Mucosa of descending colon (tissue), 3 donors: ENCODE measurements around the gene NFIA. TPM values are rescaled to one million over a fixed set of nuclear protein-coding genes. Genes with fewer than 3 reads are reported as not detected.
A peak's percentile ranks its signal among the peaks of the same experiment; 100 is the strongest.

ENCODE experiments used
- ATAC-seq: fragments of 200-7000 bp; cut with Tn5 transposase; one replicate; pipeline ENCODE4 v1.9.1; 2020; ENCODE audit warnings: mild to moderate bottlenecking, moderate library complexity
- DNase-seq, 3 donors: peaks; one replicate each; pipeline ENCODE4 v3.0.0-alpha.2; 2020
- H3K36me3 ChIP-seq: fragments of 200-600 bp; one replicate; pipeline ENCODE4 v1.8.0; 2021; ENCODE audit warnings: low read depth, mild to moderate bottlenecking
- H3K4me1 ChIP-seq: fragments of 200-600 bp; one replicate; pipeline ENCODE4 v1.8.0; 2021; ENCODE audit warnings: low read depth, mild to moderate bottlenecking
- H3K4me3 ChIP-seq: fragments of 200-600 bp; one replicate; pipeline ENCODE4 v1.8.0; 2021; ENCODE audit warnings: mild to moderate bottlenecking
- H3K9me3 ChIP-seq: fragments of 200-600 bp; one replicate; pipeline ENCODE4 v1.8.0; 2021; ENCODE audit warnings: mild to moderate bottlenecking
- intact Hi-C, 2 donors: fragments of 100-400 bp; cut with DNase I in 1 of 2; cut with micrococcal nuclease in 1 of 2; formaldehyde crosslinking; loops; one replicate each; pipeline versions ENCODE4 v1.11.0 to v1.11.1; 2022; cut with DNase I, micrococcal nuclease
- total RNA-seq, 3 donors: library from RNA; stranded (reverse); fragmentation: NEBNext Ultra II Directional in 2 of 3; extraction: Animal tissue kit (Norgen Biotek cat#: 25700) in 2 of 3; gene quantifications; one replicate each; pipeline versions ENCODE4 v1.2.1 to v1.2.4, GENCODE V29; 2021 to 2023
- TF ChIP-seq, protein P1 (sequence below): fragments of 200-600 bp; IDR thresholded peaks from one replicate; pipeline ENCODE4 v1.8.0; 2022; ENCODE audit warnings: antibody characterized with exemption, mild to moderate bottlenecking
- donor health status: DM: no; HTN: no; CAD: no; lungs with moderate emphysema.
- donor health status: DM: no; HTN: no; CAD: no.
- donor health status: DM: no; HTN: yes; CAD: no.

NFIA gene
- total RNA-seq, 3 donors from 2014 or later, result 46.4 to 145 (median 51.1) TPM

DNA sequence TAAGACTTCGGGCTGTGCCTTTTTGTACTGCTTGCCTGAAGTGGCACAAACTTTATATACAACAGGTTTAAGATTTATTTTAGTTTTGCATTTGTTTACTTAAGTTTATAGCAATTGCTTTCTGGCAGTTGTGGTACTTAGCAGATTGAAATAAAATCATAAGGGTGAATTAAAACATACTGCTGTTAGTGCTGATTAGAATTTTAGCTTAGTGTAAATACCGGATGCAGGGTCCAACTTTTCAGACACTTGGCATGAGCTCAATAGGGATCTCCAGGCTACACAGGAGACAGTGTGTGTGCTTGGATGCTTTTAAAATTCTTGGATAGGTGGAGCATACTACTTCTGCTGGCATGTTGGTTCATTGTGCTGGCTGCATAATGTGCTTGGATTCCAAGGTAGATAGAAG lies 159.6 kb downstream of the NFIA start:
- ATAC-seq, result peak; percentile 62
- TF ChIP-seq, protein P1, sequence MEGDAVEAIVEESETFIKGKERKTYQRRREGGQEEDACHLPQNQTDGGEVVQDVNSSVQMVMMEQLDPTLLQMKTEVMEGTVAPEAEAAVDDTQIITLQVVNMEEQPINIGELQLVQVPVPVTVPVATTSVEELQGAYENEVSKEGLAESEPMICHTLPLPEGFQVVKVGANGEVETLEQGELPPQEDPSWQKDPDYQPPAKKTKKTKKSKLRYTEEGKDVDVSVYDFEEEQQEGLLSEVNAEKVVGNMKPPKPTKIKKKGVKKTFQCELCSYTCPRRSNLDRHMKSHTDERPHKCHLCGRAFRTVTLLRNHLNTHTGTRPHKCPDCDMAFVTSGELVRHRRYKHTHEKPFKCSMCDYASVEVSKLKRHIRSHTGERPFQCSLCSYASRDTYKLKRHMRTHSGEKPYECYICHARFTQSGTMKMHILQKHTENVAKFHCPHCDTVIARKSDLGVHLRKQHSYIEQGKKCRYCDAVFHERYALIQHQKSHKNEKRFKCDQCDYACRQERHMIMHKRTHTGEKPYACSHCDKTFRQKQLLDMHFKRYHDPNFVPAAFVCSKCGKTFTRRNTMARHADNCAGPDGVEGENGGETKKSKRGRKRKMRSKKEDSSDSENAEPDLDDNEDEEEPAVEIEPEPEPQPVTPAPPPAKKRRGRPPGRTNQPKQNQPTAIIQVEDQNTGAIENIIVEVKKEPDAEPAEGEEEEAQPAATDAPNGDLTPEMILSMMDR, result no peak

DNA sequence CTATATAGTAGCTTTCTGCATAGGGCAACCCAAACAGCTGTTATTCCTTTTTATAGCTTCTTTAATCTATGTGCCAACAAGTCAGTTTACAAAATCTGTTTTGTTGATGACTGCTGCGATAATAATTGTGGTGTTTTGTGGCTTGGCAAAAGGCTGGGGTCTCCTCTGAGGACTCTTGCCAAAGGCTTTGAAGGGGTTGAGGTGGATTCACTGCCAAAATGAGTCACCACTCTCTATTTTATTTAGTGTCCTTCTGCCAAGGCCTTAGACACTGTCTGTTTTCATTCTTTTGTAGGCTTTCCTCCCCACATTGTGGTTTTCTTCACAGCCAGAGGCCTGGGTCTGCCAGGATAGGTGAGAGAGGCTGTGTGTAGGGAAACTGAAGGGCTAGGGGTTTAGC lies 161.8 kb downstream of the NFIA start:
- ATAC-seq, result peak; percentile 22

More for the DNA sequence above, 159.6 kb downstream of the NFIA start:
- Histone ChIP-seq H3K4me3 (no peak overlapping the region), H3K4me1 (peaks cover 8% of the 10 kb centered on the region), H3K36me3 (no peaks in the 10 kb centered on the region), H3K9me3 (no peaks in the 10 kb centered on the region)
- intact Hi-C loops, result no loop called here
- no peak for DNase-seq

DNA sequence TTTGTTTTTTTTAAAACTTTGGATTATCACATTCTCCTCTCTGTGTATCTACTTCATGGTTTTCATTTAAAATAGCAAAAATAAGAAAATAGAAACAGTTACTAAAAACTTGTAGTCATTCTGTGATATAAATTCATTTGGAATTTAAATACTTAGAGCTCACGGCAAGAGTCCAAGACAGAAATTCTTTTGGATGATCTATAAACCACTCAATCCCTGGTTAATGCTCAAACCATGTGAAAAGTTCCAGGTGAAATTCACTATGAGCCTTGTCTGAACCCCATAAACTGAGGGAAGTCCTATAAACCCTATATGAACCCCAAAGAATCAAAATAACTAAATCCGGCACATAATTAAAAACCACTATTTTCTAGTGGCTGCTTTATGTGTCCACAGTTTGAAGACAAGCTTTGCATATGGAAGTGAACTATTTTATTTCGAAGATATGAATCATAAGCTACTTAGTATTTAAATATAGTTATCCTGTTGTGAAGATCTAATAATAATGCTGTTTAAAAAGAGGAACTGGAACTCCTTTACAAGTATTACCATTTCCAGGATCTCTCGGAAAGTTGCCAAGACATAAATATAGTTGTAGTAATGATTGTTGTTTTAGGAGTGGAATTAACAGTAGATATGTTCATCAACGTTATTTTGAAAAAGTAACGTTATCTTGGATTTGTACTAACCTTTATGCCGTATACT lies 163.5 kb downstream of the NFIA start:
- no peak for ATAC-seq
- TF ChIP-seq, protein P1, result no peak
- Histone ChIP-seq H3K4me1 (peaks cover 8% of the 10 kb centered on the region), H3K4me3 (no peak overlapping the region), H3K9me3 (no peaks in the 10 kb centered on the region), H3K36me3 (no peaks in the 10 kb centered on the region)
- DNase-seq, result no peak
- intact Hi-C loops, result no loop called here

More for the DNA sequence above, 161.8 kb downstream of the NFIA start:
- no peak for DNase-seq
- TF ChIP-seq, protein P1, result no peak
- Histone ChIP-seq H3K36me3 (no peaks in the 10 kb centered on the region), H3K9me3 (no peaks in the 10 kb centered on the region), H3K4me3 (no peak overlapping the region), H3K4me1 (peaks cover 8% of the 10 kb centered on the region)
- intact Hi-C loops, result no loop called here

DNA sequence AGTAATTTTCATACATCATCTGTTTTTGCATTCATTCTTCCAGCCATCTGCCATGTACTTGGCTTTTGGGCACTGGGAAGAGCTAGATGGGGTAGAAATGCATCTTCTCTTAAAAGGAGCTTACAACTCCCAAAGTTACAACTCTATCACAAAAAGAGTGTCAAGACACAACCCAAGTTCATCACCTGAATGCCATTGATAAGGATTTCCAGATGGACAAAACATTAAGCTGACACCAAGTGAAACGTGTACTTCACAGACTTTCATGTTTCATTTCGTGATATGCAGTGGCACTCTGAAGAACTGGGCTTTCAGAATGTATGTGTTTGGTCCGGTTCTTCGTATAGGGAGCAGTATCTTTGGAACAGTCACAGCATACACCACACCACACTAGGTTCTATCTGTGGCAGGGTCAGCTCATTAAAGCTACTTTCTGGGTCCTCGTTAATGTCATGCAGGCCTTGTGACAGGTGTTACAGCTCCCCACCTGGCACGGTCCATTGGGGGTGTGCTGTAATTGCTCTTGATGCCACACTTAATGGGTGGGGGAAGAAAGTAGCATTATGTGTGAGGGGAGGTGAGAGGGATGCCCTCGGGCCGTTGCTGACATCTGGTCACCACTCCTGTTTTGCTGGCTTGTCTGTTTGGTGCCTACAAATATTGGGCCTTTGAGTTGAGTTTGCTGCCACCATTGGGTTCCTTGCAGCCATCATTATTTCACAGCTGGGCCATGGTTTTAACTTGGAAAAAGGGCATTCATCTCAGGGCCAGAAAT lies 164.9 kb downstream of the NFIA start:
- H3K4me3 ChIP-seq, result no peak overlapping the region
- intact Hi-C loops, result no loop called here
- H3K9me3 ChIP-seq, result no peaks in the 10 kb centered on the region
- TF ChIP-seq, protein P1, result no peak
- no peaks in the 10 kb centered on the region for H3K36me3 ChIP-seq
- ATAC-seq (no peak), DNase-seq (no peak)
- H3K4me1 ChIP-seq, result peaks cover 1% of the 10 kb centered on the region

DNA sequence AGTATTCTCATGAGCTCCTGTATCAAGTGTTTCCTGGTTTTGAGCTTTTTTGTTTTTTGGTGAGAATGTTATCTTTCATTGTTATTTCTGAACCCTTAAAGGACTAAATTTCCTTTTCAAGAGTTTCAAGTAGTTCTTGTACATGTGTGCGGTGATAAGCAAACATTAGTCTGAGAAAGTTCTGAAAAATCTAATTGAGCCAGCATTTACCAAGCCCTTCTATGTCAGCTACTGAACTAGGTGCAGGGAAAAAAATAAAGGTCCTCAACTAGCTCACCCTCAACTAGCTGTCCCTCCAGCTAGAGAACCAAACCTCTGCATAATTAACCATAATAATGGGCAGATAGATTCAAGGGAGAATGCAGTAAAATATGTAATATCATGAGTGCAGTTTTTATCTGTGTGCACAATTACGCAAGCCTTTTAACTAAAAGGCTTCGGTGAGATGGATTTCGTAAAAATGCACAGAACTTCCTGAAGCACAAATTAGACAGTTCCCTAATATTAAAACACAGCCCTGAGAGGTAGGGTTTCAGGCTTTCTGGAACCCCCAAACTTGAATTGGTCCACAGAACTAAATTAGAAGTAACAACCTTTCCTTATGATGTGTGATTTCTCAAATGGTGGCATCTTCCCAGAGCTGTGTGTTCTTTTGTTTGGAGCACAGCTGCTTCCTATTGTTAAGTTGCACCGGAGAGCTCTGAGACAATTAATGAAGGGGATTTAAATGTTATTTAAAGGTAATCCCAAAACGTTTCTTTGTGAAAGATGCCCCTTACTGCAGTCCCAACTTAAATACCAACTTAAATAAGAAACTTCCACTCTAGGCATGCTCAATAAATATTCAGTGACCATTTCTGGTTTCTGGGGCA lies 165.8 kb downstream of the NFIA start:
- H3K4me3 ChIP-seq, result no peak overlapping the region
- ATAC-seq (no peak), DNase-seq (no peak)
- peaks cover 1% of the 10 kb centered on the region for H3K4me1 ChIP-seq
- no peaks in the 10 kb centered on the region for H3K36me3 ChIP-seq
- TF ChIP-seq, protein P1, result no peak
- no peaks in the 10 kb centered on the region for H3K9me3 ChIP-seq
- intact Hi-C loops, result no loop called here
